ENCODE measurements around the gene SH3GL3. TPM values are rescaled to one million over a fixed set of nuclear protein-coding genes. Genes with fewer than 3 reads are reported as not detected.

Gene SH3GL3
- total and polyA plus RNA-seq, 2 of the 4 experiments (the other 2 are of a cell fraction) = not detected

GRCh38 chr15:83610901-83611685 lies 164.0 kb downstream of the SH3GL3 start:
- H3K4me1 ChIP-seq (ENCODE audit: control insufficient read depth, insufficient read depth, low read length) = no peaks in the 10 kb centered on the region
- no peak overlapping the region for H3K4me2 ChIP-seq (ENCODE audit: low read depth, low read length)
- no peak overlapping the region for H2BK15ac ChIP-seq (ENCODE audit: low read depth, low read length)
- no peak overlapping the region for H2BK5ac ChIP-seq (ENCODE audit: low read depth, low read length, poor library complexity, severe bottlenecking)
- in situ Hi-C loops (cut with MboI; ENCODE audit: low sequenced_read_pairs) (no loop called here), intact Hi-C loops (cut with micrococcal nuclease) (no loop called here), dilution Hi-C loops (cut with HindIII; ENCODE audit: low sequenced_read_pairs, unreplicated experiment) (no loop called here)
- H4K5ac ChIP-seq (ENCODE audit: low read depth, low read length) = no peak overlapping the region
- no peak overlapping the region for H3K27ac ChIP-seq (ENCODE audit: insufficient read depth, low read length)
- no peak overlapping the region for H2AK9ac ChIP-seq (replicated peaks; ENCODE audit: low read depth, low read length, poor library complexity)
- H4K91ac ChIP-seq (ENCODE audit: insufficient read depth, low read depth, low read length) = no peak overlapping the region
- no peak overlapping the region for H3K14ac ChIP-seq (replicated peaks; ENCODE audit: low read depth, low read length)
- H2AFZ ChIP-seq (replicated peaks; ENCODE audit: low read length, poor library complexity) = no peak overlapping the region
- CTCF ChIA-PET = no interaction called here
- H3K9ac ChIP-seq (ENCODE audit: low read depth, low read length) = no peak overlapping the region
- peaks cover 6% of the 10 kb centered on the region; the same call in 1 of the 2 replicates for H3K9me3 ChIP-seq (ENCODE audit: control insufficient read depth, insufficient read depth, low read length)
- WGBS, 2 experiments (ENCODE audit: extremely low coverage in 2 of 2, insufficient read length in 1 of 2) = 46% methylated on average over 3 of the region's 9 CpGs; no CpG with 5 or more reads in 1 of the 2 experiments
- no peak overlapping the region for H3K18ac ChIP-seq (ENCODE audit: low read depth, low read length)
- H4K8ac ChIP-seq (ENCODE audit: low read depth in 2 of 2, low read length in 2 of 2) = no peak overlapping the region
- H2BK20ac ChIP-seq (ENCODE audit: low read depth, low read length) = no peak overlapping the region
- H3K79me1 ChIP-seq (ENCODE audit: low read depth in 1 of 2, low read length in 2 of 2) = no peaks in the 10 kb centered on the region
- H3K56ac ChIP-seq (ENCODE audit: extremely low read depth, insufficient read depth, low read length) = no peak overlapping the region
- DNase-seq = no peak
- no peak for ATAC-seq (ENCODE audit: low read depth)
- no peaks in the 10 kb centered on the region for H3K36me3 ChIP-seq (ENCODE audit: control insufficient read depth, insufficient read depth, low read length)
- no peak overlapping the region for H3K4ac ChIP-seq (ENCODE audit: low read depth, low read length)
- H2BK120ac ChIP-seq (ENCODE audit: low read depth, low read length) = no peak overlapping the region
- POLR2A ChIA-PET (ENCODE audit: unreplicated experiment) = no interaction called here
- no TSS peak for BruUV-seq (replicated peaks)
- H3K23ac ChIP-seq (ENCODE audit: low read depth, low read length) = no peak overlapping the region
- H3K9me1 ChIP-seq (ENCODE audit: insufficient read depth, low read length) = no peaks in the 10 kb centered on the region
- TF ChIP-seq MAFK (IDR thresholded peaks at IDR 0.05; ENCODE audit: low read depth, low read length) (no peak), BHLHE40 (IDR thresholded peaks at IDR 0.05; ENCODE audit: low read depth, low read length) (no peak), POLR2A (IDR thresholded peaks at IDR 0.05; ENCODE audit: low read depth, low read length) (no peak), RFX5 (IDR thresholded peaks at IDR 0.05; ENCODE audit: low read depth, low read length) (no peak), MAZ (IDR thresholded peaks at IDR 0.05; ENCODE audit: borderline replicate concordance, low read depth, low read length) (no peak), NFE2L2 (IDR thresholded peaks at IDR 0.05; ENCODE audit: low read depth, low read length) (no peak)
- TF ChIP-seq, protein P1, sequence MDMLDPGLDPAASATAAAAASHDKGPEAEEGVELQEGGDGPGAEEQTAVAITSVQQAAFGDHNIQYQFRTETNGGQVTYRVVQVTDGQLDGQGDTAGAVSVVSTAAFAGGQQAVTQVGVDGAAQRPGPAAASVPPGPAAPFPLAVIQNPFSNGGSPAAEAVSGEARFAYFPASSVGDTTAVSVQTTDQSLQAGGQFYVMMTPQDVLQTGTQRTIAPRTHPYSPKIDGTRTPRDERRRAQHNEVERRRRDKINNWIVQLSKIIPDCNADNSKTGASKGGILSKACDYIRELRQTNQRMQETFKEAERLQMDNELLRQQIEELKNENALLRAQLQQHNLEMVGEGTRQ (IDR thresholded peaks at IDR 0.05; ENCODE audit: low read depth, low read length) = no peak
- no peak overlapping the region for H3K4me3 ChIP-seq (ENCODE audit: insufficient read depth, low read depth, low read length)
- H4K20me1 ChIP-seq (ENCODE audit: insufficient read depth, low read length) = no peaks in the 10 kb centered on the region
- no peaks in the 10 kb centered on the region for H3K27me3 ChIP-seq (ENCODE audit: control insufficient read depth, insufficient read depth, low read length)
- no peak overlapping the region for H2AK5ac ChIP-seq (ENCODE audit: low read depth, low read length)
